IPS DF 4.7 (cell line): ENCODE data around the gene HDAC4.

Experiments
- DNase-seq: peaks from one replicate; pipeline ENCODE4 v3.0.0-alpha.2; 2013; ENCODE audit warnings: low spot score; ENCODE audit errors: extremely low read depth

The HDAC4 gene

DNA sequence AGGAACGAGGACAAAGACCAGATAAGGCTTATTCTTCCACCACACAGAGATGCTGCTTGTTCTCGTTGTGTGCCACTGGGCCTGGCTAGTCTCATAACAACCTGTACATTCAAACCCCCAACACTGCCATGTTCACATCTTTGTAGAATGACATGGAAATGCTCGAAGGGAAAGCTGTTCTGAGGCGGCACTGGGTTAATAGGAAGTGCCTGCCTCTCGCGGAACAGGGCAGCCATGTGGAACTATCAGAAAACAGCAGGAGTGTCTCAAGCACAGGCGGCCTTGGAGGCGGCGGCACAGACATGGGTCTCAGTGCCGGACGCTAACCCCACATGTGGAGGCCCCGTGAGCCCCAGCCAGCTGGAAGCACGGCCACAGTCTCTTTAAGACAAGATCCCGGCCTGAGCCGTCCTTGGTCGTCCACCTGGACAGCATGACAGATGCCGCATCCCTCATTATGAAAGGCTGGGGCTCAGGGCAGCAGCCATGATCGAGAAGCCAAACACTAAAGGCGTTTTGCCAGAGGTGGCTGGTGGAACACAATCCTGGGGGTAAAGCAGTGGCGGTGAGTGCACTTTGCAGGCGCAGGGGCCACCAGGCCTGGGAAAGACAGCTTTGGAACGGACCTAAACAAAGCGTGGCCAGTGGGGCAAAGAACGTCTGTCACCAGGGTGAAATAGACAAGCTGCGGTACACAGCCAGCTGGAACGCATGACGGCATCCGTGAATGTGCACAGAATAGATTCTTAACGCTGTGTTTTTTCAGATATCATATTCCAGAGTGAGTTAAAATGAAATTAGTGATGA lies 161.0 kb downstream of the HDAC4 start:
- no peak for DNase-seq

DNA sequence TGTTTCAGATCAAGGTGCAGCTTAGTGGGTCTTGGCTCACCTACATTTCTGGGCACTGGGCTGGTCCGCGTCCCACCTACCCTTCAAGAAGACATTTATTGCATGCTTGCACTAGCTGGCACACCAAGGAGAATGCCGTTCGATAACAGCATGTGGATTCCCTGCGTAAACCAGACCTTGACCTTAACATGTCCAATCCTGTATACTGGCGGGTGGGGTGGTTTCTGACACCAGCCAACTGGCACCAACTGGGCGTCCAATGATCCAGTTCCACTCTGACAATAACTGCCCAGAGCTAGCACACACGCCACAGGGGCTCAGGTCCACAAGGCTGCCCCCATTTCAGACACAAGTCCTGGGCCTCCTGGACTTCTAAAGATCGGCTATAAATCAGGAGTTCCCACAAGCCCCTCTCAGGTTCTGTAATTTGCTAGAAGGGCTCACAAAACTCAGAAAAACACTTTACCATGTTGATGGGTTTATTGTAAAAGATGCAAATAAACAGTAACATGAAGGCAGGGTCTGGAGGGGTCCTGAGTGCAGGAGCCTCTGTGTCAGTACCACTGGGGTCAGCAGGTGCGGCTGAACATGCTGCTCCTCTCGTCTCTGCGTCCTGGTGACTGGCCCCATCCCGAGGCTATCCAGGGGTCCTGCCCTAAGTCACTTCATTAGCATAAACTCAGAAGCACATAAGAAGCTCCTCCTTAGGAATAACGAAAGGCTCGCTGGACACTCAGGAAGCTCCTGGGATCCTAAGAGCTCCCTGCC lies 161.8 kb downstream of the HDAC4 start:
- no peak for DNase-seq

DNA sequence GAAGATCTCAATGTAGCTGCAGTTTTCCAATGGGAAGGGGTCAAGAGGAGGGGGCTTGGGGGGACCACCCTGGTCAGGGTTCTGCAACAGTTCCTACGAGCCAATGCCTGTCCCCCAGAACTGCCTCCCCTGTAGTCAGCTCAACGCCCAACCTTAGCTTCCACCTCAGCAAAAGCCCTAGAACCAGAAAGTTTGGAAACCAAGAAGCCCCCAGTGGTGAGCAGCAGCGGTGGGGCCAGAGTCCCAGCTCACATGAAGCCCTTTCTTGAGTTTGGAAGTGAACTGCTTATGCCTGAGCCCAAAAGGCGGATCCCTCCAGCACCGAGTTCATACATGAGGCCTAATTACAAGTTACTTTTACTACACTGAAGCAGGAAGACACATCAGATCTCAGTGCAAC lies 162.4 kb downstream of the HDAC4 start:
- no peak for DNase-seq

DNA sequence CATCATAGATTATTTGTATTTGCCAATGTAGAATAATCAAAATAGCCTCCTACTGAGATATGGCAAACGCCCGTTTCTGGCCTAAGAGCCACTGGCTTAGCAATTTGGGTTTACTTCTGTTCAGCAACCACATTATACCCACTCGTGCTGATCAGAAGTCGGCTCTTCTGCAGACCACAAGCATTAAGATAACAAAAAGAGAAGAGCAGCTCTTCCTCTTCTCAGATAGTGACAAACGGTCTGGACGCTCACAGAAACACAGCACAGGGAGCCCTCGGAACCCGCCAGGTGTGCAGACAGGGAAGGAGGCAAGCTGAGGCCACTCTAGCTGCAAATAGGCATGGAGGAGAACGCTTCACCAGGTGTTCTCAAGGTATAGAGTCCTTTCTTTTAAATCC lies 164.0 kb downstream of the HDAC4 start:
- DNase-seq, result no peak

DNA sequence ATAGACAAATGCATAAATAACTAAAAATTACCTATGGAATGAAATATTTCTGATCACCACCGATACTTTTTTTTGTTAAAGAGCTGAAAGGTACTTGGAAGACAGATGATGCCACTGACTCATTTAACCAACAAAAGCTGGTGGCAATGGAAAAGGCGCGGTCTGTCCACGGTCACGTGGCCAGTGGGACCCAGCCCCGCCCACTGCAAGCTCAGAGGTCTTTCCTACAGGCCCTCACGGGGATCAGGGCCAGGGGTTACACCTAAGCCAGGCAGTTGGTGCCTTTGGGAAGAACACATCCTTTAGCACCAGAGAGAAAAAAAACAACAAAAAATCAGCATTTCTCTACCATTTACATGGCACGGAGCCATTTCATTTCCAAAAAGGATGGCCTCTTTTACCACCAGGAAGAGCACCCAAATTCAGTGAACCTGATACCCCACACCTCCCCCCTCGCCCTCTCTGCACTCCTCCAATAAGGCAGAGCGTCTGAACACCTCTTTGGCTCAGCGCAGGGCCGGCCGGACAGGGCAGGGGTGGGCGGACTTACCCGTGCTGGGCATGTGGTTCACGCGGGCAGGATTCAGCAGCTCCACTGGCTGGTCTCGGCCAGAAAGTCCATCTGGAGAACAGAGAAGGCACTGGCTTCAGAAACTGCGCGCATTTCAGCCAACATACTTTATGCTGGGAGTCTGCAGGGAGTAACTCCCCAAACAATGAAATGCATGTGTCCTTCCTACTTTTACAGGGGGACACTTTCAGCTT lies 164.6 kb downstream of the HDAC4 start:
- DNase-seq, result no peak

DNA sequence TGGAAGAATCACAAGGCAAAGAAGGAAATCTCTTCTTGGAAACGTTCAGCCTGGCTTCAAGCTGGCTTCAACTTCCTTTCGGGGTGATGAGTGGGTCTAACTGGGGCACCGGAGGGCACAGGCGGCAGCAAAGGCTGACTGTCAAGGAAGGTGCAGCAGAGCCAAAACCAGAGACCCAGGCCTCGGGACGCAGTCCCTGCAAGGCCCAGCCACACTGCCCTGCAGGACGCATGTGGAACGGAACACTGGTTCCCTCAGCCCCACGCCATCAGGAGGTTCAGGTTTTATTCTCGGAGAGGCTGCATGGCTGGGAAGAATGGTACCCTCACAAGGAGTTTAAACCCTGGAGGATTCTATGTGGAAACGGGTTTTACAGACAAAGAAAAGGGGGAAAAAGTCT lies 165.5 kb downstream of the HDAC4 start:
- DNase-seq, result no peak

DNA sequence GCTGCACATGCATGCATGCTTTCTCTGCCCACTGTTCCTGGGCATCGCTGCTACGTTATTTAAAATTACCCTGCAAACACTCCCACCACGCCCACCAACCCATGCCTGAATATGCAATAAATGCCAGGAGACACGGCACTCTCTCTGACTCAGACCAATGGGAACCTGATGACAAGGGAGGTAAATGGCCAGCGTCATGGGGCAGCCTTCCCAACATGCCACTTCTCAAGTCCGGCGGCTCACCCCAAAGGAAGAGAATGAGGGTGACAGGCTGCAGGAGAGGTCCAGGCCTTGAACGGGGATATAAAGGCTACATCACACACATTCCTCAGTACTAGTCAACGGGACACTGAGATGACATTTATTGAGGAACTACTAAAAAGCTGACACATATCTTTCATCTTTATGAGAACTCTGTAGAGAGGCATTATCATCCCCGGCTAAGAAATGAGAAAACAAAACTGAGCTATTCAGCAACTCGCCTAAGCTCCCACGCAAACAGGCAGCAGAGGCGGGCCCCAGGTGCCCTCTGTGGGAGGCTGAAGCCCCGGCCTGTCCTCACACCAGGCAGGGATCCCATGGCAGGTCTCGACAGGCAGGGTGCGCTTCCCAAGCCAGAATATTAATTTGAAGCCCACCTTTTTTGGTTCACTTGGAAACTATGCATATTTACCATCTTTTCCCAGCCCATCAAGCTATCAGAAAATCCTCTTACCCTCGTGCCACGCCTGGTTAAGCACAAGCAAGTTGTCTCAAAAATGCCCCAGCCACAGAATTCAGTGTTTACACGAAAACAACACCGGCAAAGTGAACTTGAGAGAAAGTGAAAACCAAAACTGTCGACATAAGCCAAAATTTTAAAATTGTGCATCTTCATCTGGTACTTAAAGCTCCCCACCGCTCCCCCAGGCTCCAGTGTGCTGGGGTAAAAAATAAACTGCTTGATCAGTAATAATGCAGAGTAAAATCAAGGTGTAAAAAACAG lies 166.3 kb downstream of the HDAC4 start:
- DNase-seq, result no peak

DNA sequence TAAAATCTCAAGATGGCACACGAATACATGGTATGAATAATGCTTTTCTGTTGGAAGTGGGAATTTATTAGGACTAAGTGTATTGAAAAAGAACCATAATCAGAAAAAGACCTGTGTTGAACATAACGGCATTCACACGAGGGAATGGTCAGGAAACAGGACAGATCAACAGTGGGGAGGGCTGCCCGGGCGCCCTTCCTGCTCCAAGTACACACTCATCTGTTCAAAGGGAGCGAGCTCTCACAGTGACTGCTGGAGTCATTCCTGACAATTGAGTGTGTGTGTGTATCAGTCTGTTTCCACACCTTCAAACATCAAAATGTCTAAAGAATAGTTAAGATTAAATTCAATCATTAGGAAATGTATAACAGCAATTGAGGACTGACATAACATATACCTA lies 167.2 kb downstream of the HDAC4 start:
- DNase-seq, result no peak

DNA sequence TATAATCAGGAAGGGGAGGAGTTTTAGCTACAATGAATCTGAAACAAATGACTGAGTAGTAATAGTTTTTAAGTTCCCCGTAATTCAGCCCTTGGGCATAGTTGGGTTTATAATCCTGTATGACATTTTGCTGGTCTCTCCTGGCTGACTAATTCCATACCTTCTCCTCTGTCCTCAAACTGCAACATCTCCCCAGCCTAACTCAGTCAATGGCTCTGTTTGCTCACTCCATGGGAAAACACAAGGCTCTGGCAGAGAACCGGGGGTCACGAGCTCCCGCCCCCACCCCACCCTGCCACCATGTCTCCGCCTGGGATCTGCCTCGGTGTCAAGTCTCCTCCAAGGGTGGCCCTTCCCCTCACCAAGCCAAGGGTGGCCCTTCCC lies 168.6 kb downstream of the HDAC4 start:
- DNase-seq, result no peak

DNA sequence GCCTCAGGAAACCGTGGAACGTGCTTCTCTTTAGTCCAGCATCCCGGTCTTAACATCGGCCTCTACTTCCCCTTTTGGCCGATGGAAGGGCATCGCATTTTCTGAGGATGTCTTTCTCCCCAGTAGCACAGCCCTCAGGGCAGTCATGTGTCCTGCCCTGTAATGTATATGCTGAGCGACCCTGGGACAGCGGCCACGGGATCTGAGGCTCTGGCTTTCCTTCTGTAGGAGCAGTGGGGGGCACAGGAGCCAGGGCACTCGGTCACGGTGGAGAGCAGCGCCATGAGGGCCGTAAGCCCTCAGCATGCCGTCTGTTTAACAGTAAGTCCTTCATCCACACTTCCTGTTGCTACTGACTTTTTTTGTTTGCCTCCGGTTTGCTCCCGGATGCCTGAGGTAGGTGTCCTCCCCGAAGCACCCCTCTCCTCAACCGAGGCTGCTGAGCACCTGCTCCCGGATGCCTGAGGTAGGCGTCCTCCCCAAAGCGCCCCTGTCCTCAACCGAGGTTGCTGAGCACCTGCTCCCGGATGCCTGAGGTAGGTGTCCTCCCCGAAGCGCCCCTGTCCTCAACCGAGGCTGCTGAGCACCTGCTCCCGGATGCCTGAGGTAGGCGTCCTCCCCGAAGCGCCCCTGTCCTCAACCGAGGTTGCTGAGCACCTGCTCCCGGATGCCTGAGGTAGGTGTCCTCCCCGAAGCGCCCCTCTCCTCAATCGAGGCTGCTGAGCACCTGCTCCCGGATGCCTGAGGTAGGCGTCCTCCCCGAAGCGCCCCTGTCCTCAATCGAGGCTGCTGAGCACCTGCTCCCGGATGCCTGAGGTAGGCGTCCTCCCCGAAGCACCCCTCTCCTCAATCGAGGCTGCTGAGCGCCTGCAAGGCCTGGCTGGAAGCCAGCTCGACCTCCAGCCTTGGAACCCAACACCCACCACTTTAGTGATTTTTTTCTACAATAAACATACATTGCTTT lies 169.3 kb downstream of the HDAC4 start:
- DNase-seq, result no peak

DNA sequence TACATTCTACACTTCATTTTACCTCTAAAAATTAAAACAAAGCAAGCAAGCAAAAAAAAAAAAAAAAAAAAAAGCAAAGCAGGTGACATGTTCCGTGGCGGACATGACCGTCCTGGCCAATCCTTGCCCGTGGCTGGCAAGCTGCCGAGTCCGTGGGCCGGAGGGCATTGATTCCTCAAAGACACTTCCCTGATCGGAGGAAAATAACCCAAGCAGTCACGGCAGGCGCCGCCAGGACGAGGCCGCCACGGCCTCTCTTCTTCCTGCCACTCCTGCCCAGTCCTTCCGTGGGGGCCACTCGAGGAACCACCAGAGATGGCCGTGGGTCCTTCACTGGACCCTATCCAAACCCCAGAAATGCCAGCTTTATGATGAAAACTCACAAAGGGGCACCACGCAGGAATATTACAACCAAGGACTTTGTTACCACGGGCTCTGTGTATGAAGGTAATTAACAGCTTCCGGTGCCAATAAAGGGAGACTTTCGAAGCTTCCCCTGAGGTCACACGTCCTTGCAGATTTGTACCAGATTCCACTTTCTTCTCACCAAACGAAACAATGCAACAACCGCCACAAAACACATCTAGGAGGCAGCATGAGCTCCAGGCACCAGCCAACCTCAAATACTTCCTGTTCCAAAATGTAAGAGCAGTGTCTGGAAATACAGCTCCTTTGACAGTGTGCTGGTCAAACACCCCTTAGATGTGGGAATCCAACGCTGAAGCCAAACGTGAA lies 170.3 kb downstream of the HDAC4 start:
- DNase-seq, result no peak

DNA sequence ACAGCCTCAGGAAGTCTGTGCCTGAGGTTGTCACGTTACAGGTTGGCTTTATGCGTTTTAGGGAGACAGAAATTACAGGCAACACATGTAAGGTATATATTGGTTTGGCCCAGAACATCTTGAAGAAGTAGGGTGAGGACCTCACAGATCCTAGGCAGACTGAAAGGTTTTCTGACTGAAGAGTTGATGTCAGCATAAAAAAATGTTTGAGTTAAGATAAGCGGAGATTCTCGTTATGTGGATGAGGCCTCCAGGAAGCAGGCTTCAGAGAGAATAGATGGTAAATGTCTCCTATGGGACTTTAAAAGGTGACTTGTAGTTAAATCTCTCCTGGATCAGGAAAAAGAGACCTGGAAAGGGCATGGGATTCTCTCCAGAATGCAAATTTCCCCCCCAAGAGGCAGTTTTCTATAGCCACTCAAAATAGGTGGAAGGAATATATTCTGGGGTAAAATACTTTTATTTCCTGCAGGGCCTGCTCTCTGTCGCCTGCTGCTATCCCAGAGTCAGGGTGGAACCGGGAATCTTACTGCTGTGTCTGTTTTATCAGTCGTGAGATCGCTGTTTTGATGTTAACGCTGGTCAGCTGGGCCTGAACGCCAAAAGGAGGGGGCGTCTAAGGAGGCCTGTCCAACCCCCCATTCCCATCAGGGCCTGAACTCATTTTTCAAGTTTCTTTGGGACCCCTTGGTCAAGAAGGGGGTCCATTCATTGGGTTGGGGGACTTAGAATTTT lies 171.1 kb downstream of the HDAC4 start:
- DNase-seq, result no peak

DNA sequence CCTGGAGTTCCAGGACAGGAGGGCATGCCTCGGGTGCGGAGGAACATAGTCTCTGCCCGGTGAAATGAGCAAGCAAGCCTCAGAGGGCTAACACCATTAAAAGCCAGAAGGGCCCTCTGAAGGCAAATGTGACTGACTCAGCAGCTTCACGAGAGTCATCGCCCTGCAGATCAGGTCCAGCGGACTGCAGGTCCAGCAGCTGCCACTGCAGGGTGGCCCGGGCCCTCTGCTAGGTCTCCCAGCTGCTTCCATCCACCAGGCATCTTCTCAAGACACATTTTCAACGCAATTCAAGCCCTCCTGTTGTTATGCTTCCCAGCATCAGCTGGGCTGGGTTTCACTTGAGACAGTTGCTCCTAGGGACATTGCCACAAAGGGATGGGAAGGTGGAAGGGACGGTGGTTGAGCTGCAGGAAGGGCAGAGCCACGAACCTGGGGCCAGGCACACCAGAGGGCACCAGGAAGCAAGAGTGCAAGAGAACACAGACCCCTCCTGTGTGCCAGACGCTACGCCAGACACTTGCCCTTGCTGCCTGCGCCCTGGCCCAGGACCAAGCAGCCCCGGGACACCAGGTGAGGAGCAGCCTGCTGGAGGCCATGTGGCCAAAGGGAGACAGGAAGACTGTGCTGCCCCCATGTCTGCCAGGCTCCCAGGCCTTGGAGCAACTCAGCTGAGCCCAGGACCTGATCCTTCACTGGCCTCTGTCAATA lies 173.0 kb downstream of the HDAC4 start:
- DNase-seq, result no peak

DNA sequence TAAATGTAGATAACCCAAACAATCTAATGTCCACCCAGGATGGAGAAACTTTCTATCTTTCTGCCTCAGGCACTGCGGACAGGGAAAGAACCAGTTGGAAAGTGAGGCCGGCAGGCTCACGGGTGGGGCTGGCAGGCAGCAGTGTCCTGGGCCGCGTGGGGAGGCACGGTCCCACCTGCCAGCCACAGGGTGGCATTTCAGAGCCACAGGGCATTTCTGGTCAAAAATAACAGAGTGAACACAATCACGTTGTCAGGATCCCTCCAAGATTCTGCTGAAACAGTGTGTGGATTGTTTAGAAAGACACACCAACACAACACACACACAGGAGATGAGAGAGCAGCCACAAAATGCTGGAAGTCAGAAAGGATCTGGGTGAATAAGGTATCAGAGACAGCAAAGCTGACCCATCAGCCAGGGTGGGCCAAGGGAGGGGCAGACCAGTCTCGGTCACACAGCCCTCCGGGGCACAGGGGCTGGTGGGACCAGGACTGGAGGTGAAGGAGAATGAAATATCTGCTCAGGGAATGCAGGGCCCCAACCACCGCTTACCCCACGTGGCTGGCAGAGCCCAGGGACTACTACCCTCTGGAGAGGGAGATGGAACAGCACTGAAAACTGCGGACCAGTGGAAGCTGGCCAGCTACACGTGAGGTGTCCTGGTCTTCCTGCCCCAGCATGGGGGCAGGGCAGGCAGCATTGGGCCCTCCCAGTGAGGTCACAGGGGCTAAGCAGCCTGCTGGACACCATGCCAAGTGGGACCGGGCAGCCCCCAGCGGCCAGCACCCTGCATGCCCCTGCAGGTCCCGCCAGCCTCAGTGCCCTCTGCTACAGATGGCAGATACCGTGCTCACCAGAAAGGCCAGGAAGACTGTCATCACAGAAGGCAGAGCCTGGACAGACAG lies 173.9 kb downstream of the HDAC4 start:
- DNase-seq, result no peak

DNA sequence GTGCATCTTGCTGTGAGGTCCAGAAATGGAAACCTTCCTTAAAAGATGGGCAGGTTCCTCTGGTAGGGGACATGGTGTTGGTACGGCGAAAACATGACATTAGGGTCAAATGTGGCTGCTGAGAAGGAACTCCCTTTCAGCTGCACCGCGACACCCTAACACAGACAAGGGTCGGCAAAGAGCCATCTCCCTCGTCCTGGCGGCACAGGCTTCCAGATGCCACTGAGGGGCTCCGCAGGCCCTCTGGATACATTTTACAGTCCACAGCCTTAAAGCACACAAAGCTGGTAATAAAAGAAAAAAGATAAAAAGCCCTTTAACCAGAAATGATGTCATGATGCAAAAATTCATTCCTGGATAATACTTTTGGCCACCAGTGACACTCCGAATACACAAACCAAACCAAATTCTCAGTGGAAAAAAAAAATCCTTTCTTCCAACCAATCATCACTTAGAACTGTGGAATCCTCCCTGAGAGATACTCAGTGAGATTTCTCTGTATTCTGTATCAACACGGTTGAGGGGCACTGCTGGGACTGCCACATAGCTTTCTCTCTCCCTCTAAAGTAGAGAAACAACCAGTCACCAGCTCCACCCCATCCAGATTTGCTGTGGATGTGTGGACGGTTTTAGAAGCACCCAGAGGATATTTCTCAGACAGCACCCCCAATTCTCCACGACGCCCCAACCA lies 174.8 kb downstream of the HDAC4 start:
- DNase-seq, result no peak

DNA sequence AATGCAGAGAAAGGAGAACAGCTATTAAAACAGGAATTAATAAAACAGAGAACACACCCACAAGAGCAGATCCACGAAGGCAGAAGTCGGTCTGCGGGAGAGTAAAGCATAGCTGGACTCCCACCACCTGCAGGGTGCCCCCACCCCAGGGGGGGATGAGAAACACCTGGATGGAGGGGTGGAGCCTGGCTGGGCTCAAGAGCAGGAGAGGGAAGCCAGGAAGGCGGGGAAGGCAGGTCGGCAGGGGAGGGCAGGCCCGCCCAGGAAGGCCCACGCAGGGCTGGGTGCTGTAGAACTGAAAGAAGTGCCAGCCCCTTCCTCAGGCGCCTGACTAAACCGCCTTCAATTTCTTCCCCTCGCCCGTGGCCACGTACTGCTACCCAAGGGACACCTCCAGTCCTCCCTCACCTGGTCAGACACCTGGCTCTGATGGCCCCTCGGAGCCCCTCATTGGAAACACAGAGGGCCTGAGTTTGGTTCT lies 175.4 kb downstream of the HDAC4 start:
- DNase-seq, result no peak
